Neural crest cell (in vitro differentiated cells): ENCODE data around the gene ZNF692. TPM values are rescaled to one million over a fixed set of nuclear protein-coding genes. Genes with fewer than 3 reads are reported as not detected.

ENCODE experiments used
- DNase-seq: peaks from one replicate; pipeline ENCODE4 v3.0.0; 2021; ENCODE audit warnings: low read depth, mixed read lengths, low spot score
- H3K27ac Mint-ChIP-seq: one replicate; pipeline ENCODE4 v1.8.0; 2021; ENCODE audit warnings: mild to moderate bottlenecking, mixed read lengths; ENCODE audit not compliant: unreplicated experiment
- H3K27me3 Mint-ChIP-seq: 2 replicates; pipeline ENCODE4 v1.8.0; 2021; ENCODE audit warnings: low read depth, mild to moderate bottlenecking, mixed read lengths
- H3K36me3 Mint-ChIP-seq: 2 replicates; pipeline ENCODE4 v1.8.0; 2021; ENCODE audit warnings: low read depth, mild to moderate bottlenecking, mixed read lengths
- H3K4me1 Mint-ChIP-seq: 2 replicates; pipeline ENCODE4 v1.8.0; 2021; ENCODE audit warnings: mixed read lengths
- H3K4me3 Mint-ChIP-seq: one replicate; pipeline ENCODE4 v1.8.0; 2021; ENCODE audit warnings: mild to moderate bottlenecking, mixed read lengths
- H3K9me3 Mint-ChIP-seq: 2 replicates; pipeline ENCODE4 v1.8.0; 2021; ENCODE audit warnings: mixed read lengths
- CTCF ChIP-seq: fragments of 200-600 bp; sonication (generic); conservative IDR thresholded peaks from 2 replicates; pipeline ENCODE4 v1.5.0; 2021; ENCODE audit warnings: antibody characterized with exemption, mild to moderate bottlenecking
- total RNA-seq: library from RNA; stranded (reverse); gene quantifications from 2 replicates; pipeline ENCODE4 v1.2.1, GENCODE V29; 2021

The ZNF692 gene
- total RNA-seq, 1 donor from 2014 or later, result 72.8 TPM

GRCh38 chr1:248872752-248873408 lies 14.0 kb upstream of the ZNF692 start:
- Mint-ChIP-seq H3K9me3 (peaks cover 5% of the 10 kb centered on the region), H3K27me3 (peaks cover 33% of the 10 kb centered on the region), H3K27ac (peak overlapping the region; percentile 95), H3K36me3 (peaks cover 5% of the 10 kb centered on the region), H3K4me1 (peaks cover 19% of the 10 kb centered on the region), H3K4me3 (peak overlapping the region; percentile 96)
- DNase-seq, result peak; percentile 50
- TF ChIP-seq CTCF, result no peak

- Mint-ChIP-seq H3K36me3 (peaks cover 5% of the 10 kb centered on the region), H3K27me3 (peaks cover 24% of the 10 kb centered on the region), H3K4me3 (peak overlapping the region; percentile 45), H3K9me3 (peaks cover 5% of the 10 kb centered on the region), H3K4me1 (peaks cover 19% of the 10 kb centered on the region), H3K27ac (no peak overlapping the region)
- DNase-seq, result no peak
- TF ChIP-seq CTCF, result no peak
These were observed 13.0 kb upstream of the ZNF692 start for GRCh38 chr1:248871837-248872401.

GRCh38 chr1:248862998-248863881 lies 4.4 kb upstream of the ZNF692 start:
- H3K4me1 Mint-ChIP-seq, result peaks cover 27% of the 10 kb centered on the region
- no peak overlapping the region for H3K27ac Mint-ChIP-seq
- TF ChIP-seq CTCF, result no peak
- H3K27me3 Mint-ChIP-seq, result peaks cover 43% of the 10 kb centered on the region
- H3K36me3 Mint-ChIP-seq, result no peaks in the 10 kb centered on the region
- peak; percentile 73 for DNase-seq
- peak overlapping the region; percentile 86 for H3K4me3 Mint-ChIP-seq
- H3K9me3 Mint-ChIP-seq, result no peaks in the 10 kb centered on the region

GRCh38 chr1:248862695-248862997 lies 3.8 kb upstream of the ZNF692 start:
- Mint-ChIP-seq H3K27me3 (peaks cover 43% of the 10 kb centered on the region), H3K9me3 (no peaks in the 10 kb centered on the region), H3K36me3 (no peaks in the 10 kb centered on the region), H3K4me1 (peaks cover 31% of the 10 kb centered on the region), H3K27ac (no peak overlapping the region), H3K4me3 (peak overlapping the region; percentile 86)
- no peak for TF ChIP-seq CTCF
- DNase-seq, result no peak

GRCh38 chr1:248861616-248862015 lies 2.7 kb upstream of the ZNF692 start:
- H3K9me3 Mint-ChIP-seq, result no peaks in the 10 kb centered on the region
- H3K4me3 Mint-ChIP-seq, result peak overlapping the region; percentile 18
- no peak for TF ChIP-seq CTCF
- H3K27ac Mint-ChIP-seq, result no peak overlapping the region
- peaks cover 43% of the 10 kb centered on the region for H3K27me3 Mint-ChIP-seq
- H3K36me3 Mint-ChIP-seq, result no peaks in the 10 kb centered on the region
- H3K4me1 Mint-ChIP-seq, result peaks cover 35% of the 10 kb centered on the region
- DNase-seq, result no peak
